ENCODE data around the gene AOAH.

GRCh38 chr7:36486336-36486735 lies 238.0 kb downstream of the AOAH start:
- TF ChIP-seq, protein P1, sequence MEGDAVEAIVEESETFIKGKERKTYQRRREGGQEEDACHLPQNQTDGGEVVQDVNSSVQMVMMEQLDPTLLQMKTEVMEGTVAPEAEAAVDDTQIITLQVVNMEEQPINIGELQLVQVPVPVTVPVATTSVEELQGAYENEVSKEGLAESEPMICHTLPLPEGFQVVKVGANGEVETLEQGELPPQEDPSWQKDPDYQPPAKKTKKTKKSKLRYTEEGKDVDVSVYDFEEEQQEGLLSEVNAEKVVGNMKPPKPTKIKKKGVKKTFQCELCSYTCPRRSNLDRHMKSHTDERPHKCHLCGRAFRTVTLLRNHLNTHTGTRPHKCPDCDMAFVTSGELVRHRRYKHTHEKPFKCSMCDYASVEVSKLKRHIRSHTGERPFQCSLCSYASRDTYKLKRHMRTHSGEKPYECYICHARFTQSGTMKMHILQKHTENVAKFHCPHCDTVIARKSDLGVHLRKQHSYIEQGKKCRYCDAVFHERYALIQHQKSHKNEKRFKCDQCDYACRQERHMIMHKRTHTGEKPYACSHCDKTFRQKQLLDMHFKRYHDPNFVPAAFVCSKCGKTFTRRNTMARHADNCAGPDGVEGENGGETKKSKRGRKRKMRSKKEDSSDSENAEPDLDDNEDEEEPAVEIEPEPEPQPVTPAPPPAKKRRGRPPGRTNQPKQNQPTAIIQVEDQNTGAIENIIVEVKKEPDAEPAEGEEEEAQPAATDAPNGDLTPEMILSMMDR (conservative IDR thresholded peaks at IDR 0.05; ENCODE audit: low read length): no peak
- TF ChIP-seq EZH2phosphoT487 (IDR thresholded peaks at IDR 0.05; ENCODE audit: borderline replicate concordance): no peak

Data from Loucy (cell line).